GM12864 (cell line): ENCODE data around the gene NFIA.

ENCODE experiments used
- DNase-seq: peaks from one replicate; pipeline ENCODE4 v3.0.0-alpha.2; 2011; ENCODE audit warnings: low read depth
- H3K4me3 ChIP-seq: 2 replicates; pipeline ENCODE4 v1.5.1; 2011; ENCODE audit warnings: mild to moderate bottlenecking, low read depth, low read length, control low read depth
- CTCF ChIP-seq: IDR thresholded peaks from 2 replicates; pipeline ENCODE4 v1.5.1; 2011; ENCODE audit warnings: low read depth, mild to moderate bottlenecking, moderate library complexity, low read length, control low read depth, inconsistent platforms; ENCODE audit errors: missing control alignments

The NFIA gene

GRCh38 chr1:61077676-61078541 lies 4.5 kb upstream of the NFIA start:
- peak; percentile 98 for DNase-seq
- H3K4me3 ChIP-seq = peak overlapping the region; percentile 59
- no peak for TF ChIP-seq CTCF

- DNase-seq = no peak
- TF ChIP-seq CTCF = no peak
- no peak overlapping the region for H3K4me3 ChIP-seq
Measured at GRCh38 chr1:61078618-61079295, 3.6 kb upstream of the NFIA start.

- no peak overlapping the region for H3K4me3 ChIP-seq
- no peak for DNase-seq
- no peak for TF ChIP-seq CTCF
Measured at GRCh38 chr1:61079296-61079897, 3.0 kb upstream of the NFIA start.

- no peak overlapping the region for H3K4me3 ChIP-seq
- no peak for TF ChIP-seq CTCF
- no peak for DNase-seq
Measured at GRCh38 chr1:61079898-61080336, 2.4 kb upstream of the NFIA start.

- TF ChIP-seq CTCF = no peak
- H3K4me3 ChIP-seq = no peak overlapping the region
- no peak for DNase-seq
Measured at GRCh38 chr1:61080413-61081143, 1.8 kb upstream of the NFIA start.

GRCh38 chr1:61081144-61081685 lies 1.1 kb upstream of the NFIA start:
- no peak for TF ChIP-seq CTCF
- peak overlapping the region; percentile 60; the same call in 1 of the 2 replicates for H3K4me3 ChIP-seq
- no peak for DNase-seq
